ENCODE data around the gene MINDY4.
"Not testable (repeated sequence)": the region's sequence is repeated elsewhere in the genome, so short reads cannot be mapped to it uniquely, and the experiment has no call there.

The MINDY4 gene

GRCh38 chr7:30805931-30806330, 34.7 kb downstream of the MINDY4 start:
- DNase-seq = no peak

GRCh38 chr7:30807477-30807876, 36.3 kb downstream of the MINDY4 start:
- DNase-seq = not testable (repeated sequence)

DNA sequence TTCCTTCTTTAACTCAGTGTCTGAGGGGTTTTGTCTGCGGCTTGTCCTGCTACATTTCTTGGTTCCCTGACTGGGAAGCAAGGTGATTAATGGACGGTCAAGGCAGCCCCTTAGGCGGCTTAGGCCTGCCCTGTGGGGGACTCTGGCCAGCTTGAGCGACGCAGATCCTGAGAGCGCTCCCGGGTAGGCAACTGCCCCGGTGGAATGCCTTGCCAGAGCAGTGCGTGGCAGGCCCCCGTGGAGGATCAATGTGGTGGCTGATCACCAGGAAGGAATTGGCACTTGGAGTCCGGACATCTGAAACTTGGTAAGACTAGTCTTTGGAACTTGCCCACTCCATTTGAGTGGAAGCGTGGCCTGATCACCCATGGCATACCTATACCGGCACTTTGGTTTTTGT, 36.7 kb downstream of the MINDY4 start:
- not testable (repeated sequence) for DNase-seq

DNA sequence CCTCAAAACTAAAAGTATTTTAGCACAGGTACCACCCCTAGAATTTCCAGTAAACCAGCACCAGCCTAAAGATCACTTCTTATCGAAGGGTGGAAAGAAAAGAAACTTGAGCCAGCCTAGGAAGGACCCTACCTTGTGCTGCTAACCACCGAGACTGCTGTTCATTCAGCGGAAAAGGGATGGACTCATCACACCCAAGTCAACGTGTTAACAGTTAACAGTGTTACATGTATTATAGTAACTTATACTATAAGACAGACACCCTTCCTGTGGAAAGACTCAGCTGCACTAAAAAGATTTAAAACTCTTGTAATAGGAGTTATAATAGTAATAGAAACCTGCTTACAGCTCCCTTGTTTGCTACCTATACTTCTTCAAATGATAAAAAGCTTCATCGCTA, 39.8 kb downstream of the MINDY4 start:
- DNase-seq = no peak

DNA sequence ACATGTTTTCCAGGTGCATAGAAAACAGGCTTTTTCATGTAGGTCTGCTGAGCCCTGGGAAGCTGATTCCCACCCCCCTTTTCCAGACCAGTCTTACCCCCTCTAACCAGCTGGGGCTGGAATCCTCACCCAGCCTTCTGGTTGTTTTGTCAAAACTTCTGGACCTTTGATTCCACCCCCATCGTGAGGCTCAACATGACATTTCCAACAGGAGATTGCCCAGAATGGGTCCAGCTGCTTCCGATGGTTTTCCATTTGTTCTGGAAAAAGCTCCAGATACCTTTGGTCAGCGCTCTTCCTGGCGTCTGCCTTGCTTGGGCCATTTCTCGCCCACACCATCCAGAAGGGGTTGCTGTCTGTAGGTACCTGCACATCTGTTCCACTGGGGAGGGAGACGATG, 41.5 kb downstream of the MINDY4 start:
- DNase-seq = no peak

GRCh38 chr7:30813466-30813865, 42.2 kb downstream of the MINDY4 start:
- DNase-seq = no peak

DNA sequence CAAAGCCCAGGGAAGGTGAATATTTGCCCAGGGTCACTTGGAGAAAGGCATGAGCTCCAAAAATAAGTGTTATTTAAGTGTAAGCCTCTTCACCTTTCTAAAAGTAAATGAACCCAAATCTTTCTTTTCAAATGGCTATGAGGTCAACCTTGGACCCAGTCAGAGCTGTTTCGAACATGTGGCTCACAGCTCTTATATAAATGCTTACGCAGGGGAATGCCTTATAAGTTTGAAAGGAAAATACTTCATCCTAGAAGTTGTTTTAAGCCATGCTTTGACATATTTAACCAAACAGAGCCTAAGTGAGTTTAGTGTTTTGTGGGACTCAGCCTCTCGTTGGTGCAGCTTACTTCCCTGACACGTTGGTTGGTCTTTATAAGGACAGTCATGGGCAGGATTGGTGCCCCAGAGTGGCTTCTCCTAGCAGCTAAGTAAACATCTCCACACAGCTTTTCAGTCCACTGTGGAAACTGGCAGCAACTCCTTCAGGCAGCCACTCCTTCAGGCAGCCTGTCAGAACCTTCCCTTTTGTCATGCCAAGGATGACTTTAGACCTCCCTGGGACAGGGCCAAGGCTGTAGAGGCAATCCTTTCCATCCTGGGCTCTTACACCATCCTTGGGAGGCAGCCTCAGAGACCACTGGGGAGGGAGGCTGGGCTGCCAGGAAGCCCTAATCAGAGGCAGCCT, 43.6 kb downstream of the MINDY4 start:
- DNase-seq = no peak

- DNase-seq = no peak
Measured at GRCh38 chr7:30815388-30815854, 44.2 kb downstream of the MINDY4 start.

DNA sequence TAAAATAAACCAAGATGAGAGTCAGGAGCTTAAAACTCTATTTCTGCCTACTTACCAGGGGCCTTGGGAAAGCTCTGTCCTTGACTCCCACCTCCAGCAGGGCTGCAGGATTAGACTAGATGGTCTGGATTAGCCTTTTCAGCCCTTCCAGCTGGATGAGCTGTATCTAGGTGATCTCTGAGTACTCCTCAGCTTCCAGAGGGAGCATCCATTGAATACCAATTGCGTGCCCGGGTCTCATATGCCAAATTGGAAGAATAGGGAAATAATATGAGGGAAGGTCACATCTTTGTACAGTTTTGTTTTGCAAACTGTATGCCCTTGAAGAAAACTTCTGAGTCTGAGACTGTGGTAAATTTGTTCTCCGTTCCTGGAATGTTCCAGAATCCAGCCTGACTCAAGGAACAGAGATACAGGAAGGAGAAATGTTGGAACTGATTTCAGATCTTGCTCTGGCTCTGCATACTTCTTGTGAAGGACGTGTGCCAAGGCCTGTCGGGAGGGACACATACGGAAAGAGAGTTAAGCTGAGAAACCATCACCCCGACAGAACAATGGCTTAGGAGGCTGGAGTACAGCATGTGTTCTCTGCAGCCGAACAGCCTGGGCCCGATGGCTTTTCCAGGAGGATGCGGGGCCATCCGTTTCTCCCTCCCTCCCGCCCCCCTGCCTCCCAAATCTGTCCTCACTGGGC, 44.9 kb downstream of the MINDY4 start:
- DNase-seq = no peak

- no peak for DNase-seq
Measured at GRCh38 chr7:30816645-30817370, 45.6 kb downstream of the MINDY4 start.

GRCh38 chr7:30817371-30817767, 46.2 kb downstream of the MINDY4 start:
- no peak for DNase-seq

DNA sequence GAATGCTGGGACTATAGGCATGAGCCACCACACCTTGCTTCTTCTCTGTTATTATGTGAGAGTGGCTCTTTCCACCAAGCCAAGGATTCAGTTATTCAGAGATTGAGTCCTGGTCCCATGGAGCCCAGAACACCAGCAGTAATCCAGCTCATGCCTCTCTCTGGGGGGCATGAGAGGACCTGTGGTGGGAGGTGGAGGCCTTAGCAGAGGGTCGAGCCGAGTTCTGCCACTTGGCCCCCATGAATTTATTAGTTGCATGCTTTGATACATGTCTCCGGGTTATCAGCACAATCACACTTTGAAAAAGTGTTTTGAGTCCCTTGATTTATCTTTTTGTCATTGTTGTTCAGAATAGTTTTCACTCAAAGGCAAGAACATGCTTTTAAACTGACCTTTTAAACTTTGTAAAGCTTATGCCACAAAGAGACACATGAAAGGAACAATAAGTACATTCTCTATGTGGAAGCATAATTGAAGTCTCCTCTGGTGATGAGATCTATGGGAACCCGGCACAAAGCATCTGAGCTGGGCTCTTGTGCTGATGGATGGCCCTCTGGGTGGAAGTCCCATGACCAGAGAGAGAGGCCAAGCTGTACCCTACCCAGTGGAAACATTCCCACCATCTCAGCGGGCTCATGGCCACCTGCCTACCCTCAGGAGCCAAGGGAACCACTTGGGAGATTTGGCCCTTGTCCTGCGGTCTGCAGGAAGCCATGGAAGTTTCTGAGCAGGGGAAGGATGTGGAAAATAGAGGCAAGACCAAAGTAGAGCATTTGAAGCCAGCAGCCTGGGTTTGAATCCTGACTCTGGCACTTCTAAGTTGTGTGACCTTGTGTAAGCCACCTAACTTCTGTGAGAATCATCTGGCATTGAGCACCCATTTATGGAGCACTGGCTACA, 53.9 kb downstream of the MINDY4 start:
- no peak for DNase-seq

- no peak for DNase-seq
Measured at GRCh38 chr7:30826181-30826580, 55.0 kb downstream of the MINDY4 start.

DNA sequence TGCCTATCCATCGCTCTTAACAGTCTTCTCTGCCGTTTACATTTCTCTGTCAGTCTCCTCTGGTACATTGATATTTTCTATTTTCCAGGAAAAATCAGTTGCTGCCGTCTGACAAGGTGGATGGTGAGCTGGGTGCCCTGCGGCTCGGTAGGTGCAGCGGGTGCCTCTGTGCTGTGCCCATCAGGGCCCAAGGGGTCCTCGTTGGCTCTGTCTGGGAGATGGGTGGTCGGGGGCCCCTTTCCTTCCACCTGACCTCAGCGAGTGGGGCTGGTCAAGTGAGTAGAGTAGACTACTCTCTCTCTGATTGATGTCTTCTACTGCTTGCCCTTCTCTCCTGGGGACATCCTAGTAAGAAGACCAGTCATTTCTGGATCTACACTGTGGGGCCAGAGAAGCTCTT, 57.4 kb downstream of the MINDY4 start:
- no peak for DNase-seq

DNA sequence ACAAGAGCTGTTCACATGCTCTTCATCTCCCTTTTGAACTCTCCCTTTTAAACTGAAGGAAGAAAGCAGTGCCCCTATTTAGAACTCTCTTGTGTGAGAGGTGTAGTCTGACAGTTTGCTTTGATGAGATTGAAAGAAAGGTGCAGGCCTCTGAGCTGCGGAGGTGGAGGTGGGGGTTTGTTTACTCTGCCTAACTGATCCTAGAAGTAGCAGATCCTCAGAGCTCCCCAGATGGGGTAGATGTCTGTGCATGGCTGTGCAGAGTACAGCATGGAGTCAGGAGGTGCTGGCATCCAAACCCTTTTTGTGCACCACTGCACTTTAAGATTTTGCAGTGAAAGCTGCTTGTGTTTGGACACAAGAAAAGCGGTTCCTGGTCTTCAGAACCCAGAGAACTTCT, 58.3 kb downstream of the MINDY4 start:
- no peak for DNase-seq

- DNase-seq = no peak
Measured at GRCh38 chr7:30831227-30831626, 60.0 kb downstream of the MINDY4 start.

GRCh38 chr7:30831936-30832335, 60.7 kb downstream of the MINDY4 start:
- DNase-seq = no peak

DNA sequence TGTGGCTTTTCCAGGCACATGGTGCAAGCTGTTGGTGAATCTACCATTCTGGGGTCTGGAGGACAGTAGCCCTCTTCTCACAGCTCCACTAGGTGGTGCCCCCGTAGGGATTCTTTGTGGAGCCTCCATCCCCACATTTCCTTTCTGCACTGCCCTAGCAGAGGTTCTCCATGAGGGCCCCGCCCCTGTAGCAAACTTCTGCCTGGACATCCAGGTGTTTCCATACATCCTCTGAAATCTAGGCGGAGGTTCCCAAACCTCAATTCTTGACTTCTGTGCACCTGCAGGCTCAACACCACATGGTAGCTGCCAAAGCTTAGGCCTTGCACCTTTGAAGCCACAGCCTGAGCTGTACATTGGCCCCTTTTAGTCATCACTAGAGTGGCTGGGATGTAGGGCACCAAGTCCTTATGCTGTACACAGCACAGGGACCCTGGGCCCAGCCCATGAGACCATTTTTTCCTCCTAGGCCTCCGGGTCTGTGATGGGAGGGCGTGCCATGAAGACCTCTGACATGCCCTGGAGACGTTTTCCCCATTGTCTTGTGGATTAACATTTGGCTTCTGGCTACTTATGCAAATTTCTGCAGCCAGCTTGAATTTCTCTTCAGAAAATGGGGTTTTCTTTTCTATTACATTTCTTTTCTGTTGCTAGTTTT, 62.9 kb downstream of the MINDY4 start:
- DNase-seq = not testable (repeated sequence)

DNA sequence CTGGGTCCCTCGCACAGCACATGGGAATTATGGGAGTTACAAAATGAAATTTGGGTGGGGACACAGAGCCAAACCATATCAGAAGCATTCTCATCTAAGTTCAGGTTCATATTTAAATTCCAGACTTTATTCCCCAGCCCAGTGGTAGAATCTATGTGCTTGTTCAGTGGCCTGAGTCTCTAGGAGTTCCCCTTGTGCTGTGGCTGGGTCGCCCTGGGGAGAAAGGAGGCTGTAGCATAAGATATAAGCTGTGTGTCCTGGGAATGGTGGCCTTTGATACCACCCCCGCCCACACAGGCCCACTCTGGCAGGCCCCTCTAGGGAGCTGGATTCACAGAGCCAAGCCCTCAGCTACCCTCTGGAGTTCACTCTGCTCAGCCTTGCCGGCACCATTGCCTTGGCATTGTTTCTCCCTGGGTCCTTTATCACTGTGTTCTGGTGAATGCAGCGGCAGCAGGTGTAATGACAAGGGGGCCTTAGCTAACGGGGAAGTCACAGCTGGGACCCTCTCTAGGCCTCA, 64.2 kb downstream of the MINDY4 start:
- DNase-seq = no peak

GRCh38 chr7:30836991-30837390, 65.8 kb downstream of the MINDY4 start:
- no peak for DNase-seq

- DNase-seq = no peak
Measured at GRCh38 chr7:30837581-30837980, 66.4 kb downstream of the MINDY4 start.

- no peak for DNase-seq
Measured at GRCh38 chr7:30838008-30838407, 66.8 kb downstream of the MINDY4 start.

Measured in NCI-H748 treated with DMSO at 0.1 percent for 48 hours (cell line).